Fibroblast of mammary gland (primary cell): ENCODE results near the gene LARP4B.

Experiments used
- DNase-seq: peaks from one replicate; pipeline ENCODE4 v3.0.0-alpha.2; 2010; ENCODE audit warnings: low read depth
- H3K4me3 ChIP-seq: 2 replicates; pipeline ENCODE4 v1.5.1; 2011; ENCODE audit warnings: low read depth, mild to moderate bottlenecking, low read length, moderate library complexity; ENCODE audit not compliant: control insufficient read depth
- TF ChIP-seq, protein P1 (sequence below): conservative IDR thresholded peaks from 2 replicates; pipeline ENCODE4 v1.5.1; 2011; ENCODE audit warnings: low read depth, low read length, inconsistent platforms; ENCODE audit not compliant: control insufficient read depth, insufficient read depth

The LARP4B gene

GRCh38 chr10:782751-783648 lies 148.5 kb downstream of the LARP4B start:
- TF ChIP-seq, protein P1, sequence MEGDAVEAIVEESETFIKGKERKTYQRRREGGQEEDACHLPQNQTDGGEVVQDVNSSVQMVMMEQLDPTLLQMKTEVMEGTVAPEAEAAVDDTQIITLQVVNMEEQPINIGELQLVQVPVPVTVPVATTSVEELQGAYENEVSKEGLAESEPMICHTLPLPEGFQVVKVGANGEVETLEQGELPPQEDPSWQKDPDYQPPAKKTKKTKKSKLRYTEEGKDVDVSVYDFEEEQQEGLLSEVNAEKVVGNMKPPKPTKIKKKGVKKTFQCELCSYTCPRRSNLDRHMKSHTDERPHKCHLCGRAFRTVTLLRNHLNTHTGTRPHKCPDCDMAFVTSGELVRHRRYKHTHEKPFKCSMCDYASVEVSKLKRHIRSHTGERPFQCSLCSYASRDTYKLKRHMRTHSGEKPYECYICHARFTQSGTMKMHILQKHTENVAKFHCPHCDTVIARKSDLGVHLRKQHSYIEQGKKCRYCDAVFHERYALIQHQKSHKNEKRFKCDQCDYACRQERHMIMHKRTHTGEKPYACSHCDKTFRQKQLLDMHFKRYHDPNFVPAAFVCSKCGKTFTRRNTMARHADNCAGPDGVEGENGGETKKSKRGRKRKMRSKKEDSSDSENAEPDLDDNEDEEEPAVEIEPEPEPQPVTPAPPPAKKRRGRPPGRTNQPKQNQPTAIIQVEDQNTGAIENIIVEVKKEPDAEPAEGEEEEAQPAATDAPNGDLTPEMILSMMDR = no peak
- DNase-seq = no peak
- no peak overlapping the region for H3K4me3 ChIP-seq

DNA sequence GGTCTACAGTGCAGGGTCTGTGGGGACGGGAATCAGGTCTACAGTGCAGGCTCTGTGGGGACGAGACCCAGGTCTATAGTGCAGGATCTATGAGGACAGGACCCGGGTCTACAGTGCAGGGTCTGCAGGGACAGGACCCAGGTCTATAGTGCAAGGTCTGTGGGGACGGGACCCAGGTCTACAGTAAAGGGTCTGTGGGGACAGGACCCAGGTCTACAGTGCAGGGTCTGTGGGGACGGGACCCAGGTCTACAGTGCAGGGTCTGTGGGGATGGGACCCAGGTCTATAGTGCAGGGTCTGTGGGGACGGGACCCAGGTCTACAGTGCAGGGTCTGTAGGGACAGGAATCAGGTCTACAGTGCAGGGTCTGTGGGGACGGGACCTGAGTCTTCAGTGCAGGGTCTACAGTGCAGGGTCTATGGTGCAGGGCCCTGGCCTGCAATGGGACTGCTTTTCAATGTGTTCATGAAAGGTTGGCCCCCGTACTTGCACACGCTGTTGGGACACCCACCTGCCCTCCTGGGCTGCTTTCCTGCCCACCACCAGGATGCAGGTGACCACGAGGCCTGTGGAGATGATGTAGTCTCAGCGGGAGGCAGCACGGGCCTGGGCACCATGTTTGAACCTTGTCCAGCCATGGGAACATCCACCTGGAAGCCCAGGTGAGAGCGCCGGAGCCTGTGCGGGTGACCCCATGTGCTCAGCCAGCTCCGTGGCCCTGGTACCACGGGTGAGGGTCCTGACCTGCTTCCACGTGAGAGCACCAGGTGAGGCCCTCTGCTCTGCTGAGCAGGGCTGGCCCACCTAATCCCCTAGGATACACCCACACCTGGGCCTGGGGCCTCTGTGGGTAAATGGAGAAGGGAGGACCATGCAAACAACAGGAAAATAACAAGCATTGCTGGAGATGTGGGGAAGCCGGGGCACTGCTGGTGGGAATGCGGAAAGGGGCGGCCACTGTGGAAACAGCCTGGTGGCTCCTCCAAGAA lies 150.7 kb downstream of the LARP4B start:
- H3K4me3 ChIP-seq = no peak overlapping the region
- no peak for DNase-seq
- TF ChIP-seq, protein P1 = no peak

- TF ChIP-seq, protein P1 = no peak
- H3K4me3 ChIP-seq = no peak overlapping the region
- DNase-seq = peak; percentile 16
Observed at GRCh38 chr10:778626-779330, 152.7 kb downstream of the LARP4B start.

DNA sequence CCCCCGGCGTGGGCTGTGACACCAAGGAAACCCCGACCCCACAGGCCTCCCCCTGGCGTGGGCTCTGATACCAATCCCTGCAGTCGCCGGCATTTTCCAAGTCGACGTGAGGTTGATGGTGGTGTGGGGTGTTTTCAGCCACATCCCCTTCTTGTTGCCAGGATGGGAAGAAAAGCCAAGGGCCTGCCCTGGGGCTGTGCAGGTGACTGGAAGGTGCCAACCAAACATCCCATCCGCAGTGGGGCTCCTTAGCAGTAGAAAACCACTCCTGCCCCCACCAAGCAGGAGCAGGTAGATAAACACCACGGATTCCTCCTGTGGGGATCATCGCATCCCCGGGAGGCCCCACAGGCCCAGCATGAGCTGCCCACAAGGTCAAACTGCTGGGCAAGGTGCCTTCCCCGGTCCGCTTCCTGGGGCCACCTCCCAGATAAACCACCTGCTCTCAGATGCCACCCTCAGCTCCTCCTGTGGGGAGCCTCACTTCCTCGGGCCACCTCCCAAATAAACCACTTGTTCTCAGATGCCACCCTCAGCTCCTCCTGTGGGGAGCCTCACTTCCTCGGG lies 153.5 kb downstream of the LARP4B start:
- no peak for DNase-seq
- H3K4me3 ChIP-seq = no peak overlapping the region
- TF ChIP-seq, protein P1 = no peak

GRCh38 chr10:776772-777171 lies 154.7 kb downstream of the LARP4B start:
- TF ChIP-seq, protein P1 = no peak
- H3K4me3 ChIP-seq = no peak overlapping the region
- DNase-seq = no peak
